ENCODE results near the gene AFAP1.

The AFAP1 gene

DNA sequence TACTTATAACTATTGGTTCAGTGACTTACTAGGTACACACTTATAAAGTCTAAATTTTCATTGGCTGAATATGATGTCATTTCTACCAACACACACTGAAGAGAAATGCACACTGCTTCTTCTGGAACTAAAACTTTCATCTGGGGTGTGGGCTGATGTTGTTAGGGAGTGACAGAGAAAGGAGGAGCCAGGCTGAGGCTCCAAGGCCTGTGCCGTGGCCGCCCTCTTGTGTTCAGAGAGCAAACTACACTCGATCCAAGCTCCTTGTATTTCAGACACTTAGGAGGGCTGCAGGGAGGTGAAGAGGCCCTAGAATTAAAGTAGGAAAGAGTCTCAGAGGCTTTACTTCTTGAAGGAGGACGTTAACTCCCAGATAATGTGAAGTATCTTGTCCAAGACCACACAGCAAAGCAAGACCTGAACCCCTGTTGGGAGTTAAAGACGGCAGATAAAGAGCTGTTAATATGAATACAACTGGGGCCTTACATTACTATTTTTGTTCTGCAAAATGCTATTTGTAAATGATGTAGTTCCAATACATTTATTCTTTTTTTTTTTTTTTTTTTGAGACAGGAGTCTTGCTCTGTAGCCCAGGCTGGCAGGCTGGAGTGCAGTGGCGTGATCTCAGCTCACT, 137.5 kb downstream of the AFAP1 start:
- peak; percentile 70 for DNase-seq (ENCODE audit: low read depth)

DNA sequence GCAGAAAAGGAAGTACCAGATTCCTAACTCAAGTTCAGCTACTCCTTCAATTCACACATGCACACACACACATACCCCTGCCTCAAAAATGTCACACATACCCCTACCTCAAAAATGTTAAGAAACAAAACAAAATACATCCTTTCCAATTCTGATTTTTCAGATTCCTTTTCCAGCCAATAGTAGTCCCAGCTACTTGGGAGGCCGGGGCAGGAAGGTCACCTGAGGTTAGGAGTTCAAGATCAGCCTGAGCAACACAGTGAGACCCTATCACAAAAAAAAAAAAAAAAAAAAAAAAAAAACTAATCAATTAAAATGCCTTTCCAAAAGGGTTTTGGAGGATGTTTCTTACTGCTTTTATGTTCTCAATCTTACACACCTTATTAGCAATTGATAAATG, 138.0 kb downstream of the AFAP1 start:
- DNase-seq (ENCODE audit: low read depth), result no peak

DNA sequence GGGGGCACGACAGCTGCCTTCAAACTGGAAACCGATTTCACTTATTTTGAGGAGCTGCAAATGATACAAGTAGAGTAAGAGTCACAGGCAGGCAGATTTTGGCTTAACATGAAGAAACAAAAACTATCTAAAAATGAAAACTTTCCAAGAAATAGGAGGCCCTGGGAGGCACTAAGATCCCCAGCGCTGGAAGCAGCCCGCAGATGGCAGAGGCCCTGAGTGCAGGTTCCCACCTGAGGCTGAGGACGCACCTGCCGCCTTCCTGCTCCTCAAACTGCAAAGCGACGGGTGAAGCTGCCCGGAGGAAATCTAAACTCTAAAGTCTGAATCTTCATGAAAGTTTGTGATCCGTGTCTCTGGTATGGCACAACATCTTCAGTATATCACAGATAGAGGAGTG, 138.7 kb downstream of the AFAP1 start:
- DNase-seq (ENCODE audit: low read depth), result no peak

DNA sequence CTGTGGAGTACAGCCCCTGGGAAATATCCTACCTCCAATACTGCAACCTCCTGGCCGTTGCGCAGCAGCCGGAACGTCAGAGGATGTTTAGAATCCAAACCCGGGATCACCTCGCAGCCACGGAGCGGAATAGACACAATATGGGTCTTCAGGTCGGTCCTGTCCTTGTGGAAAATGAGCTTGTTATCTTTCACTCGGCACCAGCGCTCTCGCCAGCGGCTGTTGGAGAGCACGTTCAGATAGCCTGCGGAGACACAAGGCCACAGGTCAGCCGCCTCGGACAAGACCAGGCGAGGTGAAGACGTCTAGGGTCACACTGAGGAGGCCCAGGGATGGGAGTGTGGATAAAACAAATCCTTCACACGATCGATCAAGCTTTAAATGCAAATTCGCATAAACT, 139.3 kb downstream of the AFAP1 start:
- no peak for DNase-seq (ENCODE audit: low read depth)

DNA sequence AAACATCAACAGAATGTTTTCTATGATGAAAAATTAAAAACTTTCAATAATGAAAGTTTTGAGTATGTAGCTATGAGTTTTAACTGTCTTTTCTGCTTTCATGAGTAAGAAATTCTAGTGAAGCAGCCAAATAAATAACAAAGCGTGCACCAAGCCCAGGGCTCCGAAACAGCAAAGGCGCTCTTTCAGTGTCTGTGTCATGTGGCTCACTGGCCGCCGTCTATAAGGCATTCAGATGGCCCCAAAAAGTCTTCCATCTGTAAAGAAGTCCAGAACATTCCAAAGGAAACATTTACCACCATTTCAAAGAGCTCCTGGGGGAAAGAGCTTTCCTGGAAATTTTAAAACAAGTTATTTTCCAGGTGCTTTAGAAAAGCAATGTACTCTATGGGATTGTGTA, 139.9 kb downstream of the AFAP1 start:
- no peak for DNase-seq (ENCODE audit: low read depth)

DNA sequence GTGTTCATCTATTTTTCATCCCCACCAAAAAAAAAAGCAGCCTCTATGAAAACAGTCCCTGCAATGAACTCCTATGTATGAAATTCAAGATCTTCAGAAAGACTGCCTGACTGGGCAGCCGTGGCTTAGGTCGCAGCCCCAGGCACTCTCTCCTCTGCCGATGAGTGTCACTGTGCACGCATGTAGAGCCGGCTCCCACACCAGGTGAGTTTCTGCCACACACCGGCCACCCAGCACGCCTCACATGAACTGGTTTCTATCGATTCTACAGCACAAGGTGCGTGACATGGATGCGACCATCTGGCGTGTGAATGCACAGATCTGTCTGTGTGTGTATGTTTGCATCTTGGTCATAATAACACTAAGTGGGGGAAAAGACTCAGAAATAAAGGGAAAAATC, 140.4 kb downstream of the AFAP1 start:
- DNase-seq (ENCODE audit: low read depth), result no peak

DNA sequence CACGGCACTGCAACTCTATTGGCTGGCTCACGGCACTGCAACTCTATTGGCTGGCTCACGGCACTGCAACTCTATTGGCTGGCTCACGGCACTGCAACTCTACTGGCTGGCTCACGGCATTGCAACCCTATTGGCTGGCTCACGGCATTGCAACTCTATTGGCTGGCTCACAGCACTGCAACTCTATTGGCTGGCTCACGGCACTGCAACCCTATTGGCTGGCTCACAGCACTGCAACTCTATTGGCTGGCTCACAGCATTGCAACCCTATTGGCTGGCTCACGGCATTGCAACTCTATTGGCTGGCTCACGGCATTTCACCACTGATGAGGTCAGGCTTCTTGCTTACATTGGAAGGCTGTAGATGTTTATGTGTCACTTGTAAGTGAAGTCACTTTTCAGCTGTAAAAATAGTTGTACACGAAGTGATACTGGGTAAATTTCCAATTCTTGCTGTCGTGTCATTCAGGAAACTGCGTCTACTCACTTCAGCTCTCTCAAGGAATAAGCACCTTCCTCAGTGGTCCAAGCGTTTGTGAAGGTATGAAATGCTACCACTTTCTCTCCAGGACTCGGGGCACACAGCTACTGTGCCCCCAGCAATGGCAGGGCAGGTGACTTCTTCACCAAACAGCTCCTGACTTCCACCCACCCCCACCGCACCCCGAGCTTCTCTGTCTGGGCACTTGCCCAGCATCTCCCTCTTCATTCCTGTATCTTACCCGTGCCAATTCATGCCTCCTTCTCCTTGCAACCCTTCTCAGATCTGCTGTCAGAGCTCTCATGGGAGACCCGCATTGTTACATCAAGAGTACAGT, 141.3 kb downstream of the AFAP1 start:
- DNase-seq (ENCODE audit: low read depth), result no peak

DNA sequence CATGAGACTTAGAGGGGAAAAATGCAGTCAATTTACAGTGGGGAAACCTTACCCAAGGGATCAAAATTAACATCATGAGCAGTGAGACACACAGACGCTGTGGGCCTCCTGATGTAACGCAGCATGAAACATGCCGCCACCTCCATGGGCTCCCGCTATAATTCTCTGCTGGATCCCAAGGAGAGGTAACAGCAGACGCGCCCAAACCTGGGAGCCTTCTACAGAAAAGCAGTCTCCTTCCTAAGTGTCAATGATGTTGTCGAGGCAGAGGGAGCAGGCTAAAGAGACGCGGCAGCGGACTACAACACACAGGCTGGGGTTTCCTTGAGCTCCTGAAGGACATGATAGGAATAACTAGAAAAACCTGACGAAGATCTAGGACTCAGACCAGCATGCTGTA, 142.3 kb downstream of the AFAP1 start:
- no peak for DNase-seq (ENCODE audit: low read depth)

DNA sequence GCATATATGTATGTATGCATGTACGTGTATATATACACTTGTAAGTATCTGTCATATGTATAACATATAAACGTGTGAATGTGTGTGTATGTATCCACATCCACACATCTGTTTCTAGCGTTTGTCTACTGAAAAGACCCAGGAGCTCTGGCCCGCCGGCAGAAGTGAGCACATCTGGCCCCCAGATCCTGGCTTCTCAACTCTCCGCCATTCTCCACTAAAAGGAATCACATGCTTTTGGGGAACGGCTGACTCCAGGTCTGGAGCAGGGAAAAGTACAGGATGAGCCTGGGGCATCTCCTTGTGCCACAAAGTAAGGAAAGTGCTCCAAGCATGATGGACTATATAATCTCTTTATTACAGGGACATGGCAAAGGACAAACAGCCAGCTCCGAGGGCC, 143.7 kb downstream of the AFAP1 start:
- no peak for DNase-seq (ENCODE audit: low read depth)

DNA sequence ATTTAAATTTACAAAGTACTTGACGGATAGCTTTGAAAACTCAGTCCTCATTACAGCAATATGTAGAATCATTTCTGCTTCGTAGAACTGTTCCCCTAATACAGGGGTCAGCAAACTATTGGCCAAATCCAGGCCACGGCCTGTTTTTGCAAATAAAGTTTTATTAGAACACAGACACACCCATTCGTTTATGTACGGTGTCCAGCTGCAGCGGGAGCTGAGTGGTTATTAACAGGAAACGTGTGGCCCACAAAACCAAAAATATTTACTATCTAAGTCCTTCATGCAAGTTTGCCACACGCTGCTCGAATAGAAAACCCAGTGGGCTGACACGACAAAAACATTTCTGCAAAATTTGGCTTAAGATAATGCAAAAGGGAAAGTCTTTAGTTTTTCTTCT, 146.5 kb downstream of the AFAP1 start:
- no peak for DNase-seq (ENCODE audit: low read depth)

DNA sequence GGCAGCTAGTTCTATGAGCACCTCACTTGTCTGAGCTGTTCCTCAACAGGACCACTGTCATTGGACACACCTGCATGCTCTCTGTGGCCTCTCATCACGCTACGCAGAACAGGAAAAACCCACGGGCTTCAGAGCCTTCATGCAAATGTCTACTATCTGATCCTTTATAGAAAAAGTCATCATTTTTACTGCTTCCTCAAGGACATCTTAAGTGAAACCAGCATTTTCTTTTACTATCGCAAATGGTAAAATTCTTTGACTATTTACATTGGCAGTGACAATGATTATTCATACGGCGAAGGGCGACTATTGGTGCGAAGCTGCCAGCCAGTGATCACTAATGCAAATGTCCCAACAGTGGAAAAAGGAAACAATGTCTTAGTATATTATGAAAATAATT, 147.0 kb downstream of the AFAP1 start:
- DNase-seq (ENCODE audit: low read depth), result no peak

DNA sequence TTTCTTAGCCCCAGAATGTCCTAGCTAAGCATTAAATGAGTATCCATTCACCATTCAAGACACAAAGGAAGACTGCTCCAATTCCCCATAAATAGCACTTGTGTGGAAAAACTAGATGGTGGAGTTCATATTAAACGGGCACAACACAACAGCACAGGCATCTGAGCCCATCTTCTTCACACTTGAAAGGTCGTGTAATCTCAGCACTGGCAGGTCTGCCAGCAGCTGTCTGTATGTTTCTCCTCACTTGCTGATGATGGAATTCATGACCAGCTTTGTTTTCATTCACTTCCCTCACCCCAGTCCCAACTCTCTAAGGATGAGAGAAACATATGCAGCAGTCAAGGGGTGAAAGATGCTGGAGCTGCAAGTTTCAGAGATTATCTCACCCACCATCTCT, 148.7 kb downstream of the AFAP1 start:
- DNase-seq (ENCODE audit: low read depth), result no peak

DNA sequence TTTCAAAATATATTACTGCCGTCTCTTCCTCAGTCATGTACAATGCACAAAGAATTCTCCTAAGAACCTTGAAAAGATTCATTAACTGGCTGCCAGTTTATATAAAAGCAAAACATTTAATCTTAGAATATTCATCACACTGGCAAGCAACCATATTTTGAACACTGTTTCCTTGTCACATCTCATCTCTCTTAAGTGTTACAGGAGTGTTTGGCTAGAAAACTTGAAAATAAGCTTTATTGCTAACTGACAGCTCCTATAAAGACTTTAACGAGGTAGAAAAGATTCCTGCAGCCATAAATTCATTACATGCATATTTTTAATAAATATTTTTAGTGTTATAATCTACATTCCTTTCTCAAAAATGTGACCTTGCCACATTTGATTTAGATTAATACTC, 149.6 kb downstream of the AFAP1 start:
- no peak for DNase-seq (ENCODE audit: low read depth)

DNA sequence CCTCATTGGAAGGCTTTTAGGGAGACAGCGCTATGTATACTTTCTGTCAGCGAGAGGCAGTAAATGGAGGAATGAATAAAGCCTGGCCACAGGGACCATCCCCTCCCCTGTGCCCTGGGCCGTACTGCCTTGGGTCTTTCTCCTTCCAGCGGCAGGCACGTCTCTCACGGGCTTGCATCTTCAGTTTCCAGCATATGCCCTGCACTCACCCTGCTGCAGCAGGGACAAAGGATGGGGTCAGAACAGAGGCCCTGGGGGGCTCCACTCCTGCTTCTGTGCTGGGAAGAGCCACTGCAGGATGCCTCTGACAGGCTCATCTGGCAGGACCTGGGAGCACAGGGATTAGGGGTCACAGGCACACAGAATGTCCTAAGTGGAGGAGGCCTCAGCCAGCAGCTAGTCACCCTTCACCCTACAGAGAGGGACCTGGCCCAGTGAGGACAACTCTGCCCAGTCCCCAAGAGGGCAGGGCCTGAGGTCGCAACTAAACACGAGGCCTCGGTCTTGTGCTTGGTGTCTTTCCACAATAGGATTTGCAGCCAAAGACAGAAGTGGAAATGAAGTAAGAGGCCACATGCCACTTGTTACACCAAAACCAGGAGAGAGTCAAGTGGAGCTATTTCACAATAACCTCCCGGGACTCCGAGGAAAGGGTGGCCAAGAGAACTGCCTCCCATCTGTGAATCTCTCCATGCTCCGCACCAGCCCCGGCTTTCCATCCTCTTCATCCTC, 150.8 kb downstream of the AFAP1 start:
- no peak for DNase-seq (ENCODE audit: low read depth)

DNA sequence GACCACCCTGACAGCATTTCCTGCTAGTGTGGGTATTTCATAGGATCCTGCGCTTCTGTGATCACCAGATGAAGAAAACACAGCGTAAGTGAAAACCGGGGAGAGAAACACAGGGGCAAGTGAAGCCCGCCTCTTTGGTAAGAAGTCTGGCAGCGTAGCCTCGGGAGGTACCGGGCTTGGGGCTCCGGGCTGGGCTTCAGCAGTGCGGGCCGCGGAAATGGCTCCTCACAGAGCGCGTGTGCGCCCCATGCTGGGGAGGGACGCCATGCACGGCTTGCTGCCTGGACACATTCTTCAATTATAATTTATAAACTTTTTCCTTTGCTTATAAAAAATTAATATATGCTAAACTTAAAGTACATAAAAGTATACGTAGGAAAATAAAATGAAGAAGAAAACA, 151.5 kb downstream of the AFAP1 start:
- DNase-seq (ENCODE audit: low read depth), result no peak

DNA sequence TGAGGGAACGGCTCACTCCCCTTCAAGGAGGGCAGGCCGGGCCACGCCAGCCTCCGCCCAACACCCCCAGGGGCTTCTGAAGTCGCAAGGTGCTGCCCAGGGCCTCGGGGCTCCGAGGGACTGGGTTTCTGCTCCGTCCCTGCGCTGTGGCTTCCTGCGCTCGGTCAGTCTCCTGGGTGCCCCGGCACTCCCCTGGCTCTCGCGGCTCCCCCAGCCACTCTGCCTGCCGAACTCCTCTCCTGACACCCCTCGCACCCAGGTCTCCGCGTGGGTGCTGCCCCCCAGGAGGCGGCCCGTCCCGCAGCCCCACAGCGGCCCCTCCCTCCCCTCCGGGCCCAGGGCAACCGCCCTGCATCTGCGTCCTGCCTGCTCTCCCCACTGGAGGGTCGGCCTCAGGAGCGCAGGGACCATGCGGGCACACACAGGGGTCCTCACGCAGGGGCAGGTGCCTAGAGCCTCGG, 151.9 kb downstream of the AFAP1 start:
- DNase-seq (ENCODE audit: low read depth), result no peak

DNA sequence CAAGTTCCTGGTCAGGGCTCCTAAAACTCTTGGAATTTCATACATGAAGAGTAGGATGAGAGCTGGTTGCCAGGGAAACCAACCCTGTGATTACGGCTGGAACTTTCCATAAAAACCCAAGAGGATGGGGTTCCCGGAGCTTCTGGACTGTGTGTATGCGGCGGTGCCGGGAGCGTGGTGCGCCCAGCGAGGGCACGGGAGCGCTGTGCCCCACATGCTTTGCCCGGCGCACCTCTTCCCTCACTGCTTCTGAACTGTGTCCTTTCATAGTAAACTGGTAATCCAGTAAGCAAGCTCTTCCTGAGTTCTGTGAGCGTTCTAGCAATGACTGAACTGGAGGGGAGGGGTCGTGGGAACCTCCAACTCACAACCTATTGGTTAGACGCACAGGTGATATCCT, 152.6 kb downstream of the AFAP1 start:
- no peak for DNase-seq (ENCODE audit: low read depth)

DNA sequence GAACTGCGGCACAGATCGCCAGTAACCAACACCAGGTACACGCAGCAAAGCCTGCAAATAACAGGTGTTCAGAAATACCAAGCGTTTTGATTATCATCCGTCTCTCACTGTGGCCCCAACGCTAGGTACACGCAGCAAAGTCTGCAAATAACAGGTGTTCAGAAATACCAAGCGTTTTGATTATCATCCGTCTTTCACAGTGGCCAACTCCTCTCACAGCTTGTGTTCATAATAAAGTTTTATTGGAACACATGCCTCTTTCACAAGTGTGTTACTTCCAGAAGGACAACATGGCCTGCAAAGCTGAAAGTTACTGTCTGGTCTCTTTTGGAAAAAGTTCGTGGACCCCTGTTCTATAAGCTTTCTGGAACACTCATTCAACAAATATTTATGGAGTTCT, 153.1 kb downstream of the AFAP1 start:
- DNase-seq (ENCODE audit: low read depth), result no peak

DNA sequence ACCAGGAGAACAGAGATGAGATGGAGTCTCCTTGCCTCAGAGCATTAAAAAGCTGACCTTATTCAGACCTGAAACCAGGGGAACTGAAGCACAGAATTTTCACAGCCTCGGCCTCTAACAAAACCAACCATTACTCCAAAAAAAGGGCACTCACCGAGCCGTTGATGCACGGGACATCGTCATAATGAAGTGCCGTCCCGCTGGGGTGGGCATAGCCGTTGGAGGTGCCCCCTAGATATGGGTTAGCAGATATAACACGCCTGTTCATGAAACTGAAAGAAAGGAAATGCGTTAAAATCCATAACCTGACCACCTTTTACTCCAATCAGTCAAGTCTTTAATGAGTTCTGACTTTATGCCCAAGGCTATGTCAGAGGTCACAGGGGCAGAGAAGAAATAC, 153.6 kb downstream of the AFAP1 start:
- no peak for DNase-seq (ENCODE audit: low read depth)

DNA sequence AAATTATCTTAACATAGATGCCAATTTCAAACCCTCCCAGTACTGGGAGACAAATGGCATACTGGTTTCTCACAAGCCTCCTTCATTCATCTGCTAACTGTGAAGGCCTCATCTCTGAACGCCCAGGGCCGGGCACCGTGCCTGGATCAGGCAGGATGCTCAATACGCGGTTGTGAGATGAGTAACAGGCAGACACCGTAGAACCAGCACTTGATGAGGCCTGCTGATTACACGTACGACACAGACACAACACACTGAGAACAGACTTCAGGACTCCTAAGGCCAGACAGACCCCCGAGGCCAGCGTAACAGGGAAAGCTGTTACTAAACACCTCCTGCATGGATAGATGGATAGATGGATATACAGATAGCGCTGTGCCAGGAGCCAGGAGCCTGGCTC, 154.6 kb downstream of the AFAP1 start:
- no peak for DNase-seq (ENCODE audit: low read depth)

DNA sequence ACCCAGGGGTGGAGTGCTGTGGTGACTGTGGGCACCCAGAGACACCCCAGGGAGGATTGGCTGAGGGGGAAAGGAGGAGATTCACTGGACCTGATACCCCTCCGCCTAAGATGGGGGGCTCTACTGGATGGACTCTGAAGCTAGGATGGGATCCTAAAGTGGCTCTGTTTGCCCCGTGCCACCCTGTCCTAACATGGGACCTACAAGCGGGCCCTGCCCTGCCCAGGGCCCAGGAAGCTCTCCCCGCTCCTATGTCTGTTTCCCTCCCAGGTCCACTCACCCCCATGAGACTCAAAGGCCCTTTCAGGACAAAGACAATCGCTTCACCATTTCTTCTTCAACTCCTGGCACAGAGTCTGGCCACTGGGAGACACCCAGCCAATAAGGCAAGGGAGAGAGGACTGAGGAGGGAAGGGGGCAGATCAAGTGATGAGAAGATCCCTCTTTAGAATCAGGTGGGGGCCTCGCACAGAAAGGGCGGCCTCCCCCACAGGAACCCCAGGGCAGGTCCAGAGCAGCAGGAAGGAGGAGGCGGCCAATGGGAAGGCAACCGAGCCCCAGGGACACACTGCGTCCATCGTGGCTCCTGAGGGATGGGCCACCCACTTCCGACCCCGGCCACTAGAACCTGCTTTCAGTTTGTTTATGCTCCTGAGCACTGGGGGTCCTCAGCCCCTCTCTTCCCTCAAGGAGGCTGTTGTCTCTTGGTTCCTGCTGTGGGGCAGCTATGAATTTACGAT, 155.4 kb downstream of the AFAP1 start:
- DNase-seq (ENCODE audit: low read depth), result no peak

DNA sequence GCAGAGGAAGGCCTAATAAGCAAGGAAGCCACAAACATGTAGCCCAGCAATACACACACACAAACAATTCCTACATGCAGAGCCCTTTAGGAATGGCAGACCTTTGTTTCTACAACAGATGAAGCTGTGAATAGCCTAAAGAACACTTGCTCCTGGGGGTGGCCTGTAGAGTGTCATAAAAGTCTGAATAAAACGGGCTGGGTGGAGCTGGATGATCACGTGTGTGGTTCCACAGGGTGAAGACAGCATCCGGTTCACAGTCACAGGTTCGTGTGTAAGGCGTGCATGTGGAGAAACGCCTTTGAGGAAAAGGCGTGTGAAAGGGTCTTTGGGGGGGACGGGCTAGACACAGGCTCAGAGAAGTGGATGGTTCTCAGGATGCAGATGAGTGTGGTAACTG, 156.1 kb downstream of the AFAP1 start:
- DNase-seq (ENCODE audit: low read depth), result no peak

DNA sequence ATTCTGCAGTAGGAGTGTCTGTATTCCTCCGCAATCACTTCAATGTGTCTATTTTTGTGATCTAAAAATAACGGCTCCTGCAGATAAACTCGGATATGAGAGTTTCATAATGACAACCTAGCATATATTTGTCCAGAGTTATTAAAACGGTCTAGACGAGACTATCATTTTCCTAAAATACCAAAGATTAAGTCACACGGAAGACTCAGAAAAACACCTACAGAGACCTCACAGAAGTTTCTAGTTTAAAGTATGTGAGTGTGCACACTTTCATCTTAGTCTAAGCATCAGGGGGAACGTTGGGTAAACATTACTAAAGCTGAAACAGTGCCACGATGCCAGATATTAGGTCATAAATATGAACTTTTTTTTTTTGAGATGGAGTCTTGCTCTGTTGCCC, 156.9 kb downstream of the AFAP1 start:
- no peak for DNase-seq (ENCODE audit: low read depth)

Measured in stimulated activated CD4-positive, alpha-beta T cell treated with anti-CD3 and anti-CD28 coated beads, Interleukin-2, amount 100 ng/mL, for 4 hours (primary cell).